Lower leg skin (tissue), 3 donors: Measurements from ENCODE around the gene PGM5.
"Not testable (repeated sequence)": the region's sequence is repeated elsewhere in the genome, so short reads cannot be mapped to it uniquely, and the experiment has no call there.

Experiments
- CTCF ChIP-seq, 3 donors: fragments of 450-650 bp; IDR thresholded peaks; one replicate each; pipeline ENCODE4 v1.5.1; 2016; ENCODE audit warnings: antibody characterized with exemption in 3 of 3, mild to moderate bottlenecking in 3 of 3, moderate library complexity in 2 of 3
- POLR2A ChIP-seq, 2 donors: fragments of 450-650 bp; IDR thresholded peaks; one replicate each; pipeline ENCODE4 v1.6.1; 2016 to 2017; ENCODE audit warnings: antibody characterized with exemption in 2 of 2, mild to moderate bottlenecking in 1 of 2, moderate library complexity in 1 of 2

- not testable (repeated sequence) for TF ChIP-seq CTCF, POLR2A (IDR thresholded peaks at IDR 0.05)
Measured at GRCh38 chr9:68355993-68356379, 425 bp upstream of the PGM5 start.
